Kidney glomerular epithelial cell (primary cell): ENCODE measurements around the gene BLOC1S5.
"Not testable (repeated sequence)": the region's sequence is repeated elsewhere in the genome, so short reads cannot be mapped to it uniquely, and the experiment has no call there.

Experiments used
- DNase-seq: peaks from one replicate; lab custom pipeline; 2025; lab: John Stamatoyannopoulos, UW

BLOC1S5 gene

DNA sequence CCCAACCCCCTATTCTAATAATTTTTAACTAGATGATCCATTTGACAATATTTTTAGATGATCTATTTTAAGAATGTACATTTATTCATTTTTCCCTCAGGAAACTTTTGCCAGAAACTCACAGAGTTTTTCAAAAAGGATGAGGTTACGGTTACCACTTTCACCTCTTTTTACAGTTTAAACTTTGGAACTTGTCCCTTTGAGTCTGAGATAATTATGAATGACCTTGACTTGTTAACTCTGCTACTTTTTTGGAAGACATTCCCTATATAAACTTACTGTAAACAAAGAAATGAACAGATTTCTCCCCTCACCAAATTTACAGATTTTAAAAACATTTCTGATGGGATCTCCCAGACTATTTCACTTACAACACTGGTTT lies 18.4 kb upstream of the BLOC1S5 start:
- DNase-seq: no peak

DNA sequence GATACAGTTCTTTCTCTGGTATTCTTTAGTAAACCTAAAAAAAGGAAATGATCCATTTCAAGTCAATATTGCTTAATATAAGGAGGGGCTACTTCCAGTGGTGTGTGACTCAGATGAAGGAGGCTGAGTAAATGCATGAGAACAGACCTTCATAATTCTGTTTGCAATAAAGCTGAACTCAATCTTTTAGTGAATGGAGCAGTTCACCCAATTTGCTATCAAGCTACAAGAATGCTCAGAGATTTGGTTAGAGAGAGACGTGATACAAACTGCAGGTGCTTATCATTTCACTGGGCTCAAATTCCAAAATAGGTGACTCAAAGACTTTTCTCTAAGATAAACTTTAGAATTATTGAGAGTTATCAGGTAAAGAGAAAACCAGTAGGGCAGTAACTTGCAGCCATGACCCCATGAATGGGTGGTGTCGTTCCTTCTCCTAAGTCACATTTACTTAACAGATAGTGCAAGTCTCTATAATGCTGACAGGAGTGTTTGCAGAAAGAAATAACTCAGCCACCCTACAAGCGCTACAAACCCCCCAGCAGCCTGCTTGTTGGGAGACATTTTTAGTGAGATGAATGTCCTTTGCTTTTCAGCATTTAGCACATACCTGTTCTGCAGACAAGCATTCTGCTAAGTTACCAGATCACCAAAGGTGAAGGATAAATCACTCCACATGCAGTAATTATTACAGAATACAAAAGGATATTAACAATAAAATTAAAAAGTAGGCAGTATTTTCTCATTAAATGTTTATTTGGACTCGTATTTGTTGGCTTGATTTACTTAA lies 16.4 kb upstream of the BLOC1S5 start:
- DNase-seq: peak; percentile 63

DNA sequence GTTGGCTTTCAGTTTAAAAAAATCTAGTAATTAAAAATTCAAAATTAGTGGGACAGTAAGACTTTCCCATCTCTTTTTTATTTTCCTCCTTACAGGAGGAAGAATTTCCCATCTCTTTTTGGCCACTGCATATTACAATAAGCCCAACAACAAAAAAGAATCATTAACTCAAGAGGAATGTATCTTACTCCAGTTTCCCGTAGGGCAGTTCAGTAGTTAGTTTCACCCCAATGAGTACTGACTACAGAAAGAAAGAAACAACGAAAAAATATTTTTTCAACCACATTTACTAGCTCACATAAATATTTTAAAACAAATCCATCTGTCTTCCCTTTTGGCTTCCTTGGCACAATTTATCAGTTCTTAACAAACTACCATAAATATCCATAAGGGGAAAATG lies 14.9 kb upstream of the BLOC1S5 start:
- peak; percentile 94 for DNase-seq

DNA sequence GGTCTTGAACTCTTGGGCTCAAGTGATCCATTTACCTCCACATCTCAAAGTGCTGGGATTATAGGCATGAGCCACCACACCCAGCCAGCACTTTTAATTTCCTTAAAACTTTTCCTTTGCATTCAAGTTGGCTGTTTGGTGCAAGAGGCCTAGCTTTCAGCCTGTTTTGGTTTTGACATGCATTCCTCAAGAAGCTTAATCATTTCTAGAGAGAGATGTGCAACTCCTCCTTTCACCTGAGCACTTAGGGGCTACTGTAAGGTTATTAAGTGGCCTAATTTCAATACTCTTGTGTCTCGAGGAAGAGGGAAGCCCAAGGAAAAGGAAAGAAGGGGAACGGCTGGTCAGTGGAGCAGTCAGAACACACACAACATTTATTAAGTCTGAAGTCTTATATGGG lies 13.8 kb upstream of the BLOC1S5 start:
- no peak for DNase-seq

DNA sequence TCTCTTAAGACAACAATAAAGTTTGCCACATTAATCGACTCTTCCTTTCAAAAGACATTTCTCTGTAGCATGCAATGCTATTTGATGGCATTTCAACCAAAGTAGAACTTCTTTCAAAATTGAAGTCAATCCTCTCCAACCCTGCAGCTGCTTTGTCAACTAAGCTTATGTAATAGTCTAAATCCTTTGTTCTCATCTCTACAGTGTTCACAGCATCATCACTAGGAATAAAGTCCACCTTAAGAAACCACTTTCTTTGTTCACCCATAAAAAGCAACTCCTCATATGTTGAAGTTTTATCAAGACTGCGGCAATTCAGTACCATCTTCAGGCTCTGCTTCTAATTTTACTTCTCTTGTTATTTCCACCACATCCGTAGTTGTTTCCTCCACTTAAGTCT lies 11.5 kb upstream of the BLOC1S5 start:
- no peak for DNase-seq

DNA sequence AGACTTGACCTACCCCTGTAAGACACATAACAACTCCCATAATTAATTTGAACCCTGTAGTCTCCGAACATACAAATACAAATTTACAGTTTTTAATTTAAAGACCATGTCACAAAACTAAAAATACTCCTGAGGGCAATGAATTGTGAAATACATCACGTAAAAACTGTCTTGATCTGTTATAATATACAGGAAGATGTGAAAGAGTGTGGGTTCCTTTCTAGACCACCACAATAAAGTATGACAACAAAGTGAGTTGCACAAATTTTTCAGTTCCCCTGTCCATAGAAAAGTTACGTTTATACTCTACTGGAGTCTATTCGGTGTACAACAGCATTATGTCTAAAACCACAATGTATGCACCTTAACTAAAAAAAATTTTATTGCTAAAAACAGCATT lies 11.0 kb upstream of the BLOC1S5 start:
- no peak for DNase-seq

DNA sequence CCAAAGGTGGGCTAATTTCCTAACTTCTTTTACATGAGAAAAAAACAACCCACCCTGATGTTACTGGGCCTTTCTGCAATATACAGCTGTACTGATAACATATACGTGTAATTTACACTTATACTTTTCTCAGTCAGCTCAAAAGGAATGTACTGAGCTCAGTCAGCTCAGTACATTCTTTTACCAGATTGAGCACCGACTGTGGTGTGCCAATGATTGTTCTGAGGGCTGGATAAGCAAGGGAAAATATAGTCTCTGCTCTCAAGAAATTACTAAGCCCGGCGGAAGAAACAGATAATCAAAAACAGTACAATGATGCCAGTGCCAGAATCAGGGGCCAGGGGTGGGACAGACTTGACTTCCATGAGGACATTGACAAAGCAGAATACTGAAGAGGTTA lies 10.0 kb upstream of the BLOC1S5 start:
- no peak for DNase-seq

DNA sequence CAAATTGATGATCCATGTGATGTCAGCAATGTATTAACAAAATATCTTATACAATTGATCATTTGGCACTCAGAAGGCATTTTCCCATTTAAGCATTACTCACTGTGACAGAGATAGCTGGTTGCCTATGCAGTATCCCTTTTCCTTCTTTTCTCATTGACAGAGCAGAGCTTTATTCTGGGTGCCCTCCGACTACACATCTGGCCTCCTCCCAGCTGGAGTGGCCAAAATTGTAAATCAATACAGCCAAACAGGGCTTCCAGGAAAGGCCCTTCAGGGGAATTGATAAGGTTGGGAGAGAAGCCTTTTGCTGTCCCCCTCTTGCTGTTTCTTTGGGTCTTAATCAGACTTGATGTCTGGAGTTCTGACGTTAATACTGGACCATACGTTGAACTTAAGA lies 9.6 kb upstream of the BLOC1S5 start:
- no peak for DNase-seq

DNA sequence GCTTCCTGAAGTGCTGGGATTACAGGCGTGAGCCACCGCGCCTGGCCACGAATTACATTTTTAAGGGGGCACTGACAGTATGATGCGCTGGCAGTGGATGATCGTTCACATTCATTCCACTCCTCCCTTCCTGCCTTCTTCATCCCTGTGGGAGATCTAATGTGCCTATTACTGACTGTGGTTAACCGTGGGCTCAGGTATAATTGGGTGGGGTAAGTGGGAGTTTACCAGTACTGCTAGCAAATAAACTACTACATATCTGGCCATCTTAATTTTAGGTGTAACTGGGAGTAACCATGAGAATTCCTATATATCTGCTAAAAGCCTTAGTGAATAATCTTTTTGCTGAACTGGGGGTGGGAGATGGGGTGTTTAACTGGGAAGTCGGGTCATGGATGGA lies 6.5 kb upstream of the BLOC1S5 start:
- DNase-seq: no peak

DNA sequence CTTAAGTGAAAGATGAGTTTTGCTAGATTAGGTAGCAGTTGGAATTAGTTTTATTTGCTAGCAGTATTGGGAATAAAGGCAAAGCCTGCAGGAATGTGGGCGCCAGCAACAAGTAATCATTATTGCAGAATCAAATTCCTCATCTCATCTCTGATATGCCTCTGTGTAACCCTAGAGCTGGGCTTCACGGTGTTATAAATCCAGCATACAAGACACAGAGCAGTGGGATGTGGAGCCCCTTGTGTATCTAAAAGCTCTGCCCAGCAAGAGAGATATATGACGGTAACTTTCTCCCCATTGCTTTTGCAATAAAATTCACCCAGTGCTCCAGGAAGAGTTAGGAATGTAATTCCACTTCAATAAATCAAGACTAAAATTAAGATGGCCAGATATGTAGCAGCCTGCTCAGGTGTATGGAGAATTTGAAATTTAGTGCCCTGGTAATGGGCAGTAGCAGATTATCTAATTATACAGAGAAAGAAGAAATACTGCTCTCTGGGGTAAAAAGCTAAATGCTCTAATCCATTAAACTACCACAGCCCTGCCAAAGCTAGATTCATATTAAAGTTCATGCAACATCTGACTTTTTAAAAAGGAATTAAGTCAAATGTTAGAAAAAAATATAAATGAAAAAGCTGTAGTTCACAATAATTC lies 5.6 kb upstream of the BLOC1S5 start:
- no peak for DNase-seq

DNA sequence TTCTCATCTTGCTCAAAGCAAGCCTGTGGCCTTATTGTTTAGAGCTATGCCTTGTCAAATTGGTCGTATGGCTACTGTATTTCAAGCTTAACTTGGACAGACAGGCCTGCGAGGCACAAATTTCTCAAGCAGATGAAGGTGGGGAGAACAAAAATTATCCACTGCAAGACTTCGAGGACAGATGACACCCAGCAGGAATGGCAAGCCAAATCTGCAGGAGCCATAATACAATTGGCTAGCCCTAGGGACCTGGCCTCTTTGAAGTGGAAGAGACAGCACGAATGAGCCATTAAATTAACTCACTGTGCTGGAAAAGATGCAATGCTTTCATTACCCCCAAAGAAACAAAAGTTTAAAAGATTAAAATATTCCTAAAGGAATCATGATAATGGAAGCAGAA lies 5.0 kb upstream of the BLOC1S5 start:
- no peak for DNase-seq

DNA sequence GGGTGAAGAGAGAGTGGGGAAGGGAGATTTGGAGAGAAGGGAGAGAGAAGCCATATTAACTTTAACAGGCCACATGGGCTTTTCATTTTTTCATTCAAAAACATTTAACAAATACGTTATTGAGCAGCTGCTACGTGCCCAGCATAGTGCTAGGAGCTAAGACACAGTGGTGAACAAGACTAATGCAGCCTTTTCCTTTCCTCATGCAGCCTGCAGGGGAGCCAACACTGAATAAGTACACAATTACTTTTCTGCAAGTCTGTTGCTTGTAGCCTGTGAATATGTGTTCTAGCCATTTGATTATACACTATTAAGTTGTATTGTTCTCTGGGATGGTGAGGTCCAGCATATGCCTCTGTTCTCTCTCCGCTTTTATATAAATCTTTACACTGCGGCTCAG lies 1.9 kb upstream of the BLOC1S5 start:
- no peak for DNase-seq

DNA sequence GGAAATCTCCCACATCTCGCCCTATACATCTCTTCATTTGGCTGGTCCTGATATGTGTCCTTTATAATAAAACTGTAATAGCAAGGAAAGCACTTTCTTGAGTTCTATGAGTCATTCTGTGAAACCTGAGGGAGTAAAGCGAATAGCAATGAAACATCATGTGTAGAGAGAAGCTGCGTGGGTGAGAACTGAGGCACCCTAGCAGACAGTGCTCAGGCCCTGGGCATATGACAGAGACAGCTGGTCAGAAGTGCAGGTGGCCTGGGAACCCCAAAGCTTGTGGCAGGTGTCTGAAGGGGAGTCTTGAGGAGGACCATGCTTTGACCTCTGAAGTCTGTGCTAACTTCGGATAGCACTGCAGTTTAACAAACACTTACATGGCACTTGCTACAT lies 1.3 kb upstream of the BLOC1S5 start:
- peak; percentile 41 for DNase-seq

DNA sequence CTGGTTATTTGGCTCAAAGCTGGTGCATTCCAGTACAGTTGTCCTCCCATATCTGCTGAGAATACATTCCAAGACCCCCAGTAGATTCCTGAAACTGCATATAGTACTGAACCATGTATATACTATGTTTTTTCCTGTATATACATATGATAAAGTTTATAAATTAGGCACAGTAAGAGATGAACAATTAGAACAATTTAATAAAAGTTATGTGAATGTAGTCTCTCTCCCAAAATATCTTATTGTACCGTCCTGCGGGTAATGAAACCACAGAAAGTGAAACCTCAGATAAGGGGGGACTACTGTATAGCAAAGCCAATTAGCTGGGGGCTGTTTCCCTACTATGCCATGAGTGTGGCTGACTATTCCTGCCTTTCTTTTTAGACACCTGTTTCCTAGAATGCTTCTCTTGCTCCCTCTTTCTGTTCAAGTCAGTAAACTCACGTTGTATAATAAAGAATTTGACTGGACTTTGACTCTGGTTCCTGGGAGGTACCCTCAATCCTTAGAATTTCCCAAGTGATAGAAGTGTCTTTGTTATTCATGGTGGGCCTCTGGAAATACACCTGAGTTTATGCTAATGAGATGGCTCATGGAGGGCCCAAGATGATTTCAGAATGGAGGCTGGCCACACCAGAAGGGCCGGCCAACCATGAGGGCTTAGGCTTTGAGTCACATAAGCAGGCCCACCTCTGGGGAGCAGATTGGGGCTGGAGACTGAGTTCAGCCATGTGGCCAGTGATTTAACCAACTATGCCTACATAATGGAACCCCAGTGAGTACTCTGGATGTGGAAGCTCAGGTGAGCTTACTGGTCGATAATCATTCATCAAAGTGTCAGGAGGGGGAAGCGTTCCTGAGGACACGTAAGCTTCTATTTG lies 689 bp upstream of the BLOC1S5 start:
- no peak for DNase-seq

DNA sequence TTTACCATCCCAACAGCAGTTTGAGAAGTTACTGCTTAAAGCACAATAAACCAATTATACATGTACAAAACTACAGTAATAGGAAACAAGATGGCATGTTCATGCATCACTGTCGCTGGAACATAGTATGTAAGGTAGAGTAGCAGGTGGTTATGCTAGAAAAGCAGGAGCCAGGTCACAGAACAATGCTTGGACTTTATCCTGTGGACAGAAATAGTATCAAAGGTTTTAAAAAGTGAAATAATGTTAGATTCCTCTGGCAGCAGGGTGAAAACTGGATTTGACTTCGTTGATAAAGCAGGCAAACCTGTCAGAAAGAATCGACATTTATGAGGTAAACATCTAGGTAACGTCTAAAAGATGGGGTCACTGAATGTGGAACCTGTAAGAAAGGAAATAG lies 2.5 kb downstream of the BLOC1S5 start:
- DNase-seq: no peak

DNA sequence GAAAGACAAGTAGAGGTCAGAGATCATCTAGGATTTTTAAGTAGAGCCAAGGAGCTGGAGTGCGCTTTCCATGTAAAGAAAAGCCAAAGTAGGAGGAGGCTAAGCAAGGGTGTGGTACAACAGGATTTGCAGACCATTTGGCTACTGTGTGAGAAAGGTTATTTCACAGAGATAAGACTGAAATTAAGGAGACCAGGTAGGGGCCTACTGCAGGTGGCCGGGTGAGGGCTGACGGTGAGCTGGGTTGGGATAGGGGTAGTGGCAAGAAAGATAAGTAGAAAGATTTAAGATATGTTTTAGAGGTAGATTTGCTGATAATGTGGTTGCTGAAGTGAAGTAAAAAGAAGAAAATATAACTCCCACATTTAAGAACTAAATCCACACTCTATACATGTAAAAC lies 3.8 kb downstream of the BLOC1S5 start:
- no peak for DNase-seq

DNA sequence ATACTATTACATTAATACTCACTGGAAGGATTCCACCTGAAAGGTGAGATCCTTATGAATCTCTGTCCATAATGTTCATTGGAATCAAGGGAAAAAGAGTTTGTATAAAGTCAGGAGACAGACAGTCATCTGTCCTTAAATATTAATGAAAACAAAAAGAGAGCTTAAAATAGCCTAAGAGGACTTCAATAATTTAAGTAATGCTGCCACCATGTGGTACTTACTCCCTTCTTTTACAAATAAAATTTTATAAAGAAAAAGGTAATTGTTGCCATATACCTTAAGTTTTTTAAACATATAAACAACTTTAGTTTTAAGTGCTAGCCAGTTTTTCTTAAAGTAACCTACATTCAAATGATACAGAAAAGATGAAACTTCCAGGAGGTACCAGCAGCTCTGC lies 5.1 kb downstream of the BLOC1S5 start:
- no peak for DNase-seq

DNA sequence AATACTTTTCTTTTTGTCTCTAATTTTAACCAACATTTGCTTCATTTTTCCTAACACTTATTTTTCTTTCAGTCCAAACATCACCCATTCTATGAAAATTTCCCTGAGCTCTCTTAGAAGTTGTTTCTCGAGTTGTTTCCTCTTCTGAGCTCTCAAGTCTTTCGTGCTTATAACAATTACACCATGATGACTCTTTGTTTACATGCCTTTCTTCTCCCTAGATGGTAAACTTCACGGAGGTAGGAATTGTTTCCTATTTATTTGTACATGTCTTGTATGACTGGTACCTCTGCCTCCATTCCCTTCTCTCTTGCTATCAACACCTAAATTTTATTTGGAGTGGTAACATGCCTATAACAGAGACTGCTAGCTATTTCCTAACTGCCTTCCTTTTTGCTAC lies 6.4 kb downstream of the BLOC1S5 start:
- no peak for DNase-seq

DNA sequence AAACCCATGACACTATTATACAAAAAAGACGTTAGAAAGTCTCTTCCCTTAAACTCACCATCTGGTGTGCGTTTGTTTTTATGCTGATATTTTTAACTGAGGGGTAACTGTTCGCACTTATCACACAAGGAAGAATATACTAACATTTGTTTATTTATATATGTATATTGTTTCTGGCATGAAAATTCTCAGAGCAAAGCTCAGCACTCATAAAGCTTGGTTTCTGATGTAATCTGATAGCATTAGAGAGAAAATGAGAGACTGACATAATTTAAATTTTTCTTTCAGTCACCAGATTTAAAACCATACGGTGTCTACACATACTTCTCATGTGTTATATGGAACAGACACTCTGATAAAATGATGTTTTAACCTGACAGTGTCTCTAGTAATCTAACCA lies 6.9 kb downstream of the BLOC1S5 start:
- no peak for DNase-seq

DNA sequence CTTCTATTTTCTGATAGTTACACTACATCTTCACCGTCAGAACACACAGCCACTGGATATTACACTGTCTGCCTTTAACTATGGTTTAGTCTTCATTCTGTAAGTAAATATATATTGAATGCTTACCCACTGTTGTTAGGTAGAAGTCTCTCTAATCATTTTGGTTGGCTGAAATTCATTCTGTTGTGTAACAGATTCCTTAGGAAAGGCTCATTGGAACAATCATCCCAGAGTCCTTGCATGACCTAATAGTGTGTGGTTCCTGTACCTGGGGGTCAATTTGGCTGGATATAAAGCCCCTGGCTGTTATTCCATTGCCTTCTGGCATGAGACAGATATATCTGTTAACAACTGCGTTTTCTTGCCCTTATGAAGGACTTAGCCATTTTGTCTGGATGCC lies 9.9 kb downstream of the BLOC1S5 start:
- DNase-seq: no peak

DNA sequence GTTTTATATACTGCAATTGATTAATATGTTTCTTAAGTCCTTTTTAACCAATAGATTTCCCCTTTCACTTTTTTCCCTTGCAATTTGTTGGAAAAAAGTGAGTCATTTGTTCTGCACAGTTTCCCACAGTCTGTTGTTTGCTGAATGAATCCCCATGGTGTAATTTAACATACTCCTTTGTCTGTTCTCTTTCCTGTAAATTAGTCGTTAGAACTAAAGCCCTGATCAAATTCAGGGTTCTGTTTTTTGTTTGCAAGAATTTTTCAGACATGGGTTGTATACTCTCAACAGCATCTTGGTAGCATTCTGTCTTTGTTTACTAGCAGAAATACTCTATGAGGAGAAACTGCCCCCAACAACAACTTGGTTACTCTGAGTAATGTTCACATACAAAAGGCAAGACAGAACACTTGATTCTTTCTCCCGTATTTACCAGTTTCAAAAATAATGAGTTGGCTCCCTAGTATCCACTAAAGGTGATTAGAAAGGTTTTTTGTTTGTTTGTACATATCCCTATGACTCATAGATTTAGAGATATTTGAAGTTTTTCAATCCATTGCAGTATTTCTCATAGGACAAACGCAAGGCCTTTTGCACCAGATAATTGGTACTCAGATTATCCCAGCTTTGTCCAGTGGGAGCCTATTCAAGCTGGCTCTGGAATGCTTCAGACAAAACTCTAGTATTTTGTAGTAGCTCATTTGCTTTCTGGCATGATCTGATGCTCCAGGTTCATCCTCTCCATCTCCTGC lies 16.5 kb downstream of the BLOC1S5 start:
- peak; percentile 33 for DNase-seq

DNA sequence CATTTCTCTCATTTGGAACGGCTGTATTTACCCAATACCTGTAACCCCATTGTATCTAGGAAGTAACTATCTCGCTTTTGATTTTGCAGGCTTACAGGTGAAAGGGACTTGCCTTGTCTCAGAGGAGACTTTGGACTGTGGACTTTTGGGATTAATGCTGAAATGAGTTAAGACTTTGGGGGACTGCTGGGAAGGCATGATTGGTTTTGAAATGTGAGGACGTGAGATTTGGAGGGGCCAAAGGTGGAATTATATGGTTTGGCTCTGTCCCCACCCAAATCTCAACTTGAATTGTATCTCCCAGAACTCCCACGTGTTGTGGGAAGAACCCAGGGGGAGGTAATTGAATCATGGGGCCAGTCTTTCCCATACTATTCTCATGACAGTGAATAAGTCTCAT lies 18.4 kb downstream of the BLOC1S5 start:
- DNase-seq: not testable (repeated sequence)
